ENCODE data around the gene PDGFA. TPM values are rescaled to one million over a fixed set of nuclear protein-coding genes. Genes with fewer than 3 reads are reported as not detected.

The PDGFA gene
- total RNA-seq, 1 experiment from 2014 or later: 23.6 TPM

DNA sequence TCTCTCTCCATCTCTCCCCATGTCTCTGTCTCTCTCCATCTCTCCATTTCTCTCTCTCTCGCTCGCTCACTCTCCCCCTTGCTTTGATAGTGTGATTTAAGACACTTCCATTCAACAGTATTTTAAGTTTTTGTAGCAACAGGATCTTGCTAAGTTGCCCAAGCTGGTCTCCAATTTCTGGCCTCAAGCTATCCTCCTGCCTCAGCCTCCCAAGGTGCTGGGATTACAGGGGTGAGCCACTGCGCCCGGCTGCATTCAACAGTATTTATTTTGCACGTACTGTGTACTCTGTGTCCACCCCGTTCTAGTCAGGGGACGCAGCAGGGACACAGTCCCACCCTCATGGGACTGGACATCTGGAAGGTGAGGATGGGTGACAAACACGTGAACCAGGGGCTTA is 14.4 kb upstream of the PDGFA start:
- intact Hi-C loops (cut with micrococcal nuclease; ENCODE audit: unreplicated experiment): no loop called here
- Histone ChIP-seq H3K79me2 (ENCODE audit: low read depth) (no peaks in the 10 kb centered on the region), H3K4me3 (no peak overlapping the region), H3K9me2 (ENCODE audit: insufficient read depth) (no peaks in the 10 kb centered on the region), H3K9me3 (ENCODE audit: insufficient read depth, low read depth) (no peaks in the 10 kb centered on the region), H3K36me3 (ENCODE audit: low read depth) (no peaks in the 10 kb centered on the region), H3K4me1 (replicated peaks; ENCODE audit: insufficient read depth) (peaks cover 36% of the 10 kb centered on the region), H3K27ac (no peak overlapping the region), H3K4me2 (no peak overlapping the region), H3K27me3 (ENCODE audit: insufficient read depth, low read depth) (no peaks in the 10 kb centered on the region), H3F3A (ENCODE audit: insufficient read depth, low read depth) (peaks cover 38% of the 10 kb centered on the region), H2AFZ (no peak overlapping the region), H4K20me1 (ENCODE audit: insufficient read depth) (no peaks in the 10 kb centered on the region)
- POLR2A ChIA-PET (ENCODE audit: unreplicated experiment): no interaction called here
- no peak for DNase-seq
- CTCF ChIA-PET: no interaction called here
- no TSS peak for BruUV-seq (replicated peaks)
- TF ChIP-seq, protein P1, sequence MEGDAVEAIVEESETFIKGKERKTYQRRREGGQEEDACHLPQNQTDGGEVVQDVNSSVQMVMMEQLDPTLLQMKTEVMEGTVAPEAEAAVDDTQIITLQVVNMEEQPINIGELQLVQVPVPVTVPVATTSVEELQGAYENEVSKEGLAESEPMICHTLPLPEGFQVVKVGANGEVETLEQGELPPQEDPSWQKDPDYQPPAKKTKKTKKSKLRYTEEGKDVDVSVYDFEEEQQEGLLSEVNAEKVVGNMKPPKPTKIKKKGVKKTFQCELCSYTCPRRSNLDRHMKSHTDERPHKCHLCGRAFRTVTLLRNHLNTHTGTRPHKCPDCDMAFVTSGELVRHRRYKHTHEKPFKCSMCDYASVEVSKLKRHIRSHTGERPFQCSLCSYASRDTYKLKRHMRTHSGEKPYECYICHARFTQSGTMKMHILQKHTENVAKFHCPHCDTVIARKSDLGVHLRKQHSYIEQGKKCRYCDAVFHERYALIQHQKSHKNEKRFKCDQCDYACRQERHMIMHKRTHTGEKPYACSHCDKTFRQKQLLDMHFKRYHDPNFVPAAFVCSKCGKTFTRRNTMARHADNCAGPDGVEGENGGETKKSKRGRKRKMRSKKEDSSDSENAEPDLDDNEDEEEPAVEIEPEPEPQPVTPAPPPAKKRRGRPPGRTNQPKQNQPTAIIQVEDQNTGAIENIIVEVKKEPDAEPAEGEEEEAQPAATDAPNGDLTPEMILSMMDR (conservative IDR thresholded peaks at IDR 0.05): no peak
- no peak for TF ChIP-seq EZH2 (IDR thresholded peaks at IDR 0.05; ENCODE audit: low read depth)

DNA sequence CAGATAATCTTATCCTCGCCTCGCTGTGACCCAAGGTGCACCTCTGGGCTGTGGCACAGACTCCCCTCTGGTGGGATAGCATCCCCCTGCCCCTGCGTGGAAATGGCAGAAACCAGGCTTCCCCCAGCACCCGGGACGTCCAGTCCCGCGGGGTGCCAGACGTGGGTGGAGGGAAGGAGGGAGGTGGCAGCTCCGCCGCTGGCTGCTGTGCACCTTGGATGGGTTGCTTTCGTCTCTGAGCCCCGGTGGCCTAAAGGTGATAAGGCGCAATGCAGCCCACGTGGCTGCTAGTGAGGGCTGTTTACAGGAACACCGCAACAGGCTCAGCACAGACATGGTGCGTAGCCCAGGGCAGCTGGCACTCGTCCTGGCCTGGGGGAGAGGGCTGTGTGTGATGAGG is 13.6 kb upstream of the PDGFA start:
- TF ChIP-seq, protein P1 (conservative IDR thresholded peaks at IDR 0.05): no peak
- no peak for TF ChIP-seq EZH2 (IDR thresholded peaks at IDR 0.05; ENCODE audit: low read depth)
- Histone ChIP-seq H3K4me1 (replicated peaks; ENCODE audit: insufficient read depth) (peaks cover 29% of the 10 kb centered on the region), H3K79me2 (ENCODE audit: low read depth) (no peaks in the 10 kb centered on the region), H3F3A (ENCODE audit: insufficient read depth, low read depth) (peaks cover 37% of the 10 kb centered on the region), H3K9me2 (ENCODE audit: insufficient read depth) (no peaks in the 10 kb centered on the region), H3K4me2 (no peak overlapping the region), H3K27ac (no peak overlapping the region), H2AFZ (no peak overlapping the region), H3K36me3 (ENCODE audit: low read depth) (no peaks in the 10 kb centered on the region), H3K9me3 (ENCODE audit: insufficient read depth, low read depth) (no peaks in the 10 kb centered on the region), H3K27me3 (ENCODE audit: insufficient read depth, low read depth) (no peaks in the 10 kb centered on the region), H3K4me3 (no peak overlapping the region), H4K20me1 (ENCODE audit: insufficient read depth) (no peaks in the 10 kb centered on the region)
- CTCF ChIA-PET: no interaction called here
- DNase-seq: no peak
- POLR2A ChIA-PET (ENCODE audit: unreplicated experiment): no interaction called here
- intact Hi-C loops (cut with micrococcal nuclease; ENCODE audit: unreplicated experiment): no loop called here
- BruUV-seq (replicated peaks): no TSS peak

DNA sequence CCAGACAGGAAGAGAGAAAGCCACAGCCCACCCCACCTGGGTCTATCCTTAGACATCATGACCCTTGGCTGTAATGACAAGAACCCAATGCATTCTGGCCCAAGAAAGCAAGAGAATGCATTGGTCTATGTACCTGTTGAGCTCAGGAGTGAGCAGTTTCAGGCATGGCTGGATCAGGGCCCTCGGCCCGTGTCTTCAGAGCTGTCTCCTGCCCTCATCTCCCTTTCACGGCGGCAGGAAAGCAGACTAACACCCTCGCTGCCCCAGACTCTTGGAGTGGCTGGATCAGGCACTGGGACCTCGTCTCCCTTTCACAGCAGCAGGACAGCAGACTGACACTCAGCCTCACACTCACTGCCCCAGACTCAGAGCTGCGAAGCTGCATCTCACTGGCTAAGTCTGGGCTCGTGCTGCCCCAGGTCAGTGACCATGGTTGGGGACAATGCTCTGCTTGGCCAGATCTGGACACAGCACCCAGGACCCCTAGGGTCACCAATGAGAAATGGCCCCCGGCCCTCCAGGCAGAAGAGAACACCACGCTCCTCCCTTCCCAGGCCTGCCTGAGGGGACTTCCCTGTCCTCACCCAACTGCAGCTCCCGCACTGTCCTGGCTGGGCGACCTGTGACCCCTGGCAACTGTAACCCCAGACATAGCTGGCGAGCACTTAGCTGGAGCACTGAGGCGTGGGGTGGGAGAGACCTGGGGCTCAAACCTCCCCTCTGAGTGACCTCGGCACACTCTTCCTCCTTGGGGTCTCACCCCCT is 12.9 kb upstream of the PDGFA start:
- no peak overlapping the region for H3K4me3 ChIP-seq
- no TSS peak for BruUV-seq (replicated peaks)
- no peaks in the 10 kb centered on the region for H3K9me2 ChIP-seq (ENCODE audit: insufficient read depth)
- H3K9me3 ChIP-seq (ENCODE audit: insufficient read depth, low read depth): no peaks in the 10 kb centered on the region
- H3K4me2 ChIP-seq: no peak overlapping the region
- ChIA-PET POLR2A (ENCODE audit: unreplicated experiment) (no interaction called here), CTCF (no interaction called here)
- H4K20me1 ChIP-seq (ENCODE audit: insufficient read depth): no peaks in the 10 kb centered on the region
- H3K4me1 ChIP-seq (replicated peaks; ENCODE audit: insufficient read depth): peaks cover 22% of the 10 kb centered on the region
- H3K27ac ChIP-seq: no peak overlapping the region
- H2AFZ ChIP-seq: no peak overlapping the region
- H3K36me3 ChIP-seq (ENCODE audit: low read depth): no peaks in the 10 kb centered on the region
- DNase-seq: no peak
- H3K79me2 ChIP-seq (ENCODE audit: low read depth): no peaks in the 10 kb centered on the region
- no peaks in the 10 kb centered on the region for H3K27me3 ChIP-seq (ENCODE audit: insufficient read depth, low read depth)
- TF ChIP-seq EZH2 (IDR thresholded peaks at IDR 0.05; ENCODE audit: low read depth): no peak
- TF ChIP-seq, protein P1 (conservative IDR thresholded peaks at IDR 0.05): no peak
- peaks cover 34% of the 10 kb centered on the region for H3F3A ChIP-seq (ENCODE audit: insufficient read depth, low read depth)
- intact Hi-C loops (cut with micrococcal nuclease; ENCODE audit: unreplicated experiment): no loop called here
